Measurements from ENCODE around the gene HECA.

DNA sequence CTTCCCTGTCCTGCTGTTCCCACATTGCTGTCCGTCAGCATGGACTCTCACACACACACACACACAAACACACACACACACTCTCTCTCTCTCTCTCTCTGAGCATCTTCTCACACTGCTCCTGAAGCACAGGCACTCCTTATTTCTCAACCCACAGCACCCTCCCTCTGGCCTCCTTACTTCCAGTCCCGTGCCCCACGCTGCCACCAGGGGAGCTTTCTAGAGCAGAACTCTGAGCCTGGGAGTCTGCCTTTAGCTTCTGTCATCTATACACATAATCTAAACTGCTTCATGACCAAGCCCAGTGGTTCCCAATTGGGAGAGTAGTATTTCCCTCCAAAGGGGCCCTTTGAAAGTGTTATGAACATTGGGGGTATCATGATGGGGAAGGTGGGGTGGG is 29.1 kb downstream of the HECA start:
- TF ChIP-seq, protein P1, sequence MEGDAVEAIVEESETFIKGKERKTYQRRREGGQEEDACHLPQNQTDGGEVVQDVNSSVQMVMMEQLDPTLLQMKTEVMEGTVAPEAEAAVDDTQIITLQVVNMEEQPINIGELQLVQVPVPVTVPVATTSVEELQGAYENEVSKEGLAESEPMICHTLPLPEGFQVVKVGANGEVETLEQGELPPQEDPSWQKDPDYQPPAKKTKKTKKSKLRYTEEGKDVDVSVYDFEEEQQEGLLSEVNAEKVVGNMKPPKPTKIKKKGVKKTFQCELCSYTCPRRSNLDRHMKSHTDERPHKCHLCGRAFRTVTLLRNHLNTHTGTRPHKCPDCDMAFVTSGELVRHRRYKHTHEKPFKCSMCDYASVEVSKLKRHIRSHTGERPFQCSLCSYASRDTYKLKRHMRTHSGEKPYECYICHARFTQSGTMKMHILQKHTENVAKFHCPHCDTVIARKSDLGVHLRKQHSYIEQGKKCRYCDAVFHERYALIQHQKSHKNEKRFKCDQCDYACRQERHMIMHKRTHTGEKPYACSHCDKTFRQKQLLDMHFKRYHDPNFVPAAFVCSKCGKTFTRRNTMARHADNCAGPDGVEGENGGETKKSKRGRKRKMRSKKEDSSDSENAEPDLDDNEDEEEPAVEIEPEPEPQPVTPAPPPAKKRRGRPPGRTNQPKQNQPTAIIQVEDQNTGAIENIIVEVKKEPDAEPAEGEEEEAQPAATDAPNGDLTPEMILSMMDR (IDR thresholded peaks at IDR 0.05): no peak
- TF ChIP-seq POLR2AphosphoS5 (IDR thresholded peaks at IDR 0.05): no peak
